Type B pancreatic cell (in vitro differentiated cells): ENCODE data around the gene THADA. TPM values are rescaled to one million over a fixed set of nuclear protein-coding genes. Genes with fewer than 3 reads are reported as not detected.

Source experiments
- DNase-seq: peaks from one replicate; pipeline ENCODE4 v3.0.0; 2021; ENCODE audit warnings: mixed read lengths; ENCODE audit not compliant: unreplicated experiment; ENCODE audit errors: extremely low spot score
- H3K27ac Mint-ChIP-seq: 2 replicates; pipeline ENCODE4 v1.8.0; 2021; ENCODE audit warnings: mild to moderate bottlenecking, mixed read lengths
- H3K27me3 Mint-ChIP-seq: 2 replicates; pipeline ENCODE4 v1.8.0; 2021; ENCODE audit warnings: mixed read lengths
- H3K36me3 Mint-ChIP-seq: 2 replicates; pipeline ENCODE4 v1.8.0; 2021; ENCODE audit warnings: mixed read lengths
- H3K4me1 Mint-ChIP-seq: one replicate; pipeline ENCODE4 v1.8.0; 2021; ENCODE audit warnings: mixed read lengths; ENCODE audit not compliant: unreplicated experiment
- H3K4me3 Mint-ChIP-seq: 2 replicates; pipeline ENCODE4 v1.8.0; 2021; ENCODE audit warnings: mild to moderate bottlenecking, mixed read lengths
- H3K9me3 Mint-ChIP-seq: 2 replicates; pipeline ENCODE4 v1.8.0; 2021; ENCODE audit warnings: mixed read lengths
- CTCF ChIP-seq: fragments of 200-600 bp; sonication (generic); conservative IDR thresholded peaks from 2 replicates; pipeline ENCODE4 v1.5.0; 2021; ENCODE audit warnings: antibody characterized with exemption, mild to moderate bottlenecking
- total RNA-seq: library from RNA; stranded (reverse); gene quantifications from 2 replicates; pipeline ENCODE4 v1.2.1, GENCODE V29; 2021; ENCODE audit warnings: low replicate concordance

THADA gene
- total RNA-seq, 1 donor from 2014 or later, result 35.6 TPM

- H3K27me3 Mint-ChIP-seq, result no peaks in the 10 kb centered on the region
- no peak for TF ChIP-seq CTCF
- H3K4me3 Mint-ChIP-seq, result no peak overlapping the region
- peaks cover 32% of the 10 kb centered on the region for H3K36me3 Mint-ChIP-seq
- H3K27ac Mint-ChIP-seq, result no peak overlapping the region
- peaks cover 43% of the 10 kb centered on the region for H3K4me1 Mint-ChIP-seq
- no peak for DNase-seq
- no peaks in the 10 kb centered on the region for H3K9me3 Mint-ChIP-seq
These were observed 317.1 kb downstream of the THADA start for GRCh38 chr2:43278564-43279220.

GRCh38 chr2:43276962-43277391 is 318.9 kb downstream of the THADA start:
- peaks cover 18% of the 10 kb centered on the region for H3K36me3 Mint-ChIP-seq
- peaks cover 48% of the 10 kb centered on the region for H3K4me1 Mint-ChIP-seq
- no peaks in the 10 kb centered on the region for H3K27me3 Mint-ChIP-seq
- peak overlapping the region; percentile 37 for H3K4me3 Mint-ChIP-seq
- peak overlapping the region; percentile 80 for H3K27ac Mint-ChIP-seq
- TF ChIP-seq CTCF, result no peak
- H3K9me3 Mint-ChIP-seq, result no peaks in the 10 kb centered on the region
- DNase-seq, result no peak

- H3K4me1 Mint-ChIP-seq, result peaks cover 49% of the 10 kb centered on the region
- peak overlapping the region; percentile 37 for H3K4me3 Mint-ChIP-seq
- no peak for DNase-seq
- H3K27ac Mint-ChIP-seq, result peak overlapping the region; percentile 80
- TF ChIP-seq CTCF, result no peak
- peaks cover 18% of the 10 kb centered on the region for H3K36me3 Mint-ChIP-seq
- no peaks in the 10 kb centered on the region for H3K9me3 Mint-ChIP-seq
- H3K27me3 Mint-ChIP-seq, result no peaks in the 10 kb centered on the region
These were observed 319.4 kb downstream of the THADA start for GRCh38 chr2:43276266-43276941.

- no peak for TF ChIP-seq CTCF
- Mint-ChIP-seq H3K27ac (peak overlapping the region; percentile 22), H3K9me3 (no peaks in the 10 kb centered on the region), H3K27me3 (no peaks in the 10 kb centered on the region), H3K4me1 (peaks cover 58% of the 10 kb centered on the region), H3K36me3 (peaks cover 14% of the 10 kb centered on the region), H3K4me3 (no peak overlapping the region)
- DNase-seq, result no peak
These were observed 321.1 kb downstream of the THADA start for GRCh38 chr2:43274721-43275120.

- no peaks in the 10 kb centered on the region for H3K27me3 Mint-ChIP-seq
- no peak for DNase-seq
- H3K4me1 Mint-ChIP-seq, result peaks cover 61% of the 10 kb centered on the region
- peak overlapping the region; percentile 22 for H3K27ac Mint-ChIP-seq
- peaks cover 13% of the 10 kb centered on the region for H3K36me3 Mint-ChIP-seq
- TF ChIP-seq CTCF, result no peak
- H3K9me3 Mint-ChIP-seq, result no peaks in the 10 kb centered on the region
- no peak overlapping the region for H3K4me3 Mint-ChIP-seq
These were observed 321.8 kb downstream of the THADA start for GRCh38 chr2:43274055-43274454.
